Neural progenitor cell (in vitro differentiated cells): Measurements from ENCODE around the gene SDK1. TPM values are rescaled to one million over a fixed set of nuclear protein-coding genes. Genes with fewer than 3 reads are reported as not detected.

Source experiments
- DNase-seq: peaks from one replicate; pipeline ENCODE4 v3.0.0-alpha.2; 2016; ENCODE audit warnings: low spot score
- H2AFZ ChIP-seq: fragments of 200-600 bp; sonication (generic); replicated peaks from 2 replicates; pipeline ENCODE4 v1.6.1; 2016; ENCODE audit warnings: antibody characterized with exemption
- H3F3A ChIP-seq: fragments of 200-600 bp; sonication (generic); 2 replicates; pipeline ENCODE4 v1.6.1; 2016; ENCODE audit warnings: antibody characterized with exemption, low read depth
- H3K27ac ChIP-seq: fragments of 200-600 bp; sonication (generic); 2 replicates; pipeline ENCODE4 v1.5.1; 2016; ENCODE audit warnings: mild to moderate bottlenecking
- H3K27me3 ChIP-seq: fragments of 200-600 bp; sonication (generic); 2 replicates; pipeline ENCODE4 v1.6.1; 2016; ENCODE audit warnings: mild to moderate bottlenecking, moderate library complexity
- H3K36me3 ChIP-seq: fragments of 200-600 bp; sonication (generic); 2 replicates; pipeline ENCODE4 v1.5.1; 2016
- H3K4me1 ChIP-seq: fragments of 200-600 bp; sonication (generic); 2 replicates; pipeline ENCODE4 v1.6.1; 2016; ENCODE audit warnings: mixed run types
- H3K4me2 ChIP-seq: fragments of 200-600 bp; sonication (generic); 2 replicates; pipeline ENCODE4 v1.6.1; 2016
- H3K4me3 ChIP-seq: fragments of 200-600 bp; sonication (generic); 2 replicates; pipeline ENCODE4 v1.5.1; 2016
- H3K79me2 ChIP-seq: fragments of 200-600 bp; sonication (generic); 2 replicates; pipeline ENCODE4 v1.6.1; 2016; ENCODE audit warnings: low read depth
- H3K9ac ChIP-seq: fragments of 200-600 bp; sonication (generic); 2 replicates; pipeline ENCODE4 v1.6.1; 2016
- H3K9me3 ChIP-seq: fragments of 200-600 bp; sonication (generic); 2 replicates; pipeline ENCODE4 v1.5.1; 2016; ENCODE audit warnings: low read depth
- H4K20me1 ChIP-seq: fragments of 200-600 bp; sonication (generic); 2 replicates; pipeline ENCODE4 v1.6.1; 2016; ENCODE audit warnings: low read depth
- H3K27ac Mint-ChIP-seq: 3 replicates; pipeline ENCODE4 v1.8.0; 2021; ENCODE audit warnings: mixed read lengths
- H3K27me3 Mint-ChIP-seq: 2 replicates; pipeline ENCODE4 v1.8.0; 2022; ENCODE audit warnings: low read depth, mild to moderate bottlenecking, inconsistent platforms, moderate library complexity, mixed read lengths; ENCODE audit not compliant: insufficient read depth
- H3K36me3 Mint-ChIP-seq: 3 replicates; pipeline ENCODE4 v1.8.0; 2021; ENCODE audit warnings: mixed read lengths
- H3K4me1 Mint-ChIP-seq: 3 replicates; pipeline ENCODE4 v1.8.0; 2021; ENCODE audit warnings: mixed read lengths
- H3K4me3 Mint-ChIP-seq: 3 replicates; pipeline ENCODE4 v1.8.0; 2021; ENCODE audit warnings: mild to moderate bottlenecking, moderate library complexity, mixed read lengths
- H3K9me3 Mint-ChIP-seq: 3 replicates; pipeline ENCODE4 v1.8.0; 2020; ENCODE audit warnings: mixed read lengths
- CTCF ChIP-seq: fragments of 200-600 bp; sonication (generic); IDR thresholded peaks from 2 replicates; pipeline ENCODE4 v1.5.1; 2017; ENCODE audit warnings: antibody characterized with exemption, mild to moderate bottlenecking
- EZH2 ChIP-seq: fragments of 200-600 bp; sonication (generic); IDR thresholded peaks from 2 replicates; pipeline ENCODE4 v1.6.1; 2017; ENCODE audit warnings: antibody characterized with exemption, mild to moderate bottlenecking, moderate library complexity
- EZH2phosphoT487 ChIP-seq: fragments of 200-600 bp; sonication (generic); IDR thresholded peaks from 2 replicates; pipeline ENCODE4 v1.6.1; 2017; ENCODE audit warnings: antibody characterized with exemption
- total RNA-seq: library from RNA; depleted of rRNA; stranded (reverse); fragments of >200 nt; gene quantifications from 2 replicates; pipeline ENCODE4 v1.2.3, GENCODE V29; 2015; ENCODE audit warnings: low replicate concordance

The SDK1 gene
- total RNA-seq, 1 donor from 2014 or later, result 4.9 TPM

- Histone ChIP-seq H3K79me2 (no peaks in the 10 kb centered on the region), H3K4me3 (no peak overlapping the region), H3K27ac (no peak overlapping the region), H2AFZ (no peak overlapping the region), H4K20me1 (no peaks in the 10 kb centered on the region), H3F3A (no peaks in the 10 kb centered on the region), H3K4me2 (no peak overlapping the region), H3K4me1 (no peaks in the 10 kb centered on the region), H3K27me3 (no peaks in the 10 kb centered on the region), H3K9ac (no peak overlapping the region), H3K36me3 (no peaks in the 10 kb centered on the region), H3K9me3 (no peaks in the 10 kb centered on the region)
- no peak for DNase-seq
- Mint-ChIP-seq H3K4me3 (no peak overlapping the region), H3K27me3 (peaks cover 4% of the 10 kb centered on the region), H3K27ac (no peak overlapping the region), H3K4me1 (no peaks in the 10 kb centered on the region), H3K36me3 (no peaks in the 10 kb centered on the region), H3K9me3 (peaks cover 9% of the 10 kb centered on the region)
- no peak for TF ChIP-seq EZH2
- TF ChIP-seq EZH2phosphoT487, result no peak
- TF ChIP-seq CTCF, result no peak
Measured at GRCh38 chr7:4277936-4278335, 976.9 kb downstream of the SDK1 start.

GRCh38 chr7:4279216-4279615 lies 978.2 kb downstream of the SDK1 start:
- no peak overlapping the region for H3K4me3 Mint-ChIP-seq
- no peak for DNase-seq
- H4K20me1 ChIP-seq, result no peaks in the 10 kb centered on the region
- no peaks in the 10 kb centered on the region for H3F3A ChIP-seq
- H3K36me3 ChIP-seq, result no peaks in the 10 kb centered on the region
- TF ChIP-seq EZH2, result no peak
- TF ChIP-seq CTCF, result no peak
- no peak for TF ChIP-seq EZH2phosphoT487
- peaks cover 4% of the 10 kb centered on the region for H3K27me3 Mint-ChIP-seq
- H3K4me3 ChIP-seq, result no peak overlapping the region
- no peak overlapping the region for H2AFZ ChIP-seq
- H3K9ac ChIP-seq, result no peak overlapping the region
- H3K27ac ChIP-seq, result no peak overlapping the region
- H3K9me3 Mint-ChIP-seq, result peaks cover 5% of the 10 kb centered on the region
- H3K9me3 ChIP-seq, result no peaks in the 10 kb centered on the region
- no peak overlapping the region for H3K4me2 ChIP-seq
- no peaks in the 10 kb centered on the region for H3K36me3 Mint-ChIP-seq
- H3K27ac Mint-ChIP-seq, result no peak overlapping the region
- H3K79me2 ChIP-seq, result no peaks in the 10 kb centered on the region
- H3K4me1 Mint-ChIP-seq, result no peaks in the 10 kb centered on the region
- no peaks in the 10 kb centered on the region for H3K4me1 ChIP-seq
- H3K27me3 ChIP-seq, result no peaks in the 10 kb centered on the region

GRCh38 chr7:4281231-4281993 lies 980.4 kb downstream of the SDK1 start:
- no peaks in the 10 kb centered on the region for H3K27me3 ChIP-seq
- Mint-ChIP-seq H3K9me3 (peaks cover 2% of the 10 kb centered on the region), H3K27me3 (peaks cover 2% of the 10 kb centered on the region), H3K27ac (no peak overlapping the region), H3K36me3 (no peaks in the 10 kb centered on the region), H3K4me1 (no peaks in the 10 kb centered on the region), H3K4me3 (no peak overlapping the region)
- H2AFZ ChIP-seq, result no peak overlapping the region
- no peaks in the 10 kb centered on the region for H3K79me2 ChIP-seq
- H3K27ac ChIP-seq, result no peak overlapping the region
- H3F3A ChIP-seq, result no peaks in the 10 kb centered on the region
- no peak for TF ChIP-seq CTCF
- no peak for TF ChIP-seq EZH2
- TF ChIP-seq EZH2phosphoT487, result no peak
- no peak for DNase-seq
- no peak overlapping the region for H3K4me2 ChIP-seq
- H4K20me1 ChIP-seq, result no peaks in the 10 kb centered on the region
- H3K9ac ChIP-seq, result no peak overlapping the region
- no peaks in the 10 kb centered on the region for H3K9me3 ChIP-seq
- no peaks in the 10 kb centered on the region for H3K36me3 ChIP-seq
- no peaks in the 10 kb centered on the region for H3K4me1 ChIP-seq
- no peak overlapping the region for H3K4me3 ChIP-seq
